Measurements from ENCODE around the gene SORL1.
A peak's percentile ranks its signal among the peaks of the same experiment; 100 is the strongest.

Gene SORL1

DNA sequence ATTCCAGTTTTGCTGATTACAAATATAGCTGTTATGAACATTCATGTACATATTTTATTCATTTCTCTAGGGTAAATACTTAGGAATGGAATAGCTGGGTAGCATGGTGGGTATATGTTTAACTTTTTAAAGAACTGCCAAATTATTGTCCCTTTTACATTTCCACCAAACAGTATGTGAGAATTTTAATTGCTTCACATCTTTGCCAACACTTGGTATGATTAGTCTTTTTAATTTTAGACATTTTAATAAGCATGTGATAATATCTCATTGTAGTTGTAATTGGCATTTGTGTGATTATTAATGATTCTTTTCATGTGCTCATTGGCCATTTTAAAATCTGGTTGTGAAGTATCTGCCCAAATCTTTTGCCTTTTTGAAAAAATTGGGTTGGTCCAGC is 73.3 kb downstream of the SORL1 start:
- TF ChIP-seq, protein P1, sequence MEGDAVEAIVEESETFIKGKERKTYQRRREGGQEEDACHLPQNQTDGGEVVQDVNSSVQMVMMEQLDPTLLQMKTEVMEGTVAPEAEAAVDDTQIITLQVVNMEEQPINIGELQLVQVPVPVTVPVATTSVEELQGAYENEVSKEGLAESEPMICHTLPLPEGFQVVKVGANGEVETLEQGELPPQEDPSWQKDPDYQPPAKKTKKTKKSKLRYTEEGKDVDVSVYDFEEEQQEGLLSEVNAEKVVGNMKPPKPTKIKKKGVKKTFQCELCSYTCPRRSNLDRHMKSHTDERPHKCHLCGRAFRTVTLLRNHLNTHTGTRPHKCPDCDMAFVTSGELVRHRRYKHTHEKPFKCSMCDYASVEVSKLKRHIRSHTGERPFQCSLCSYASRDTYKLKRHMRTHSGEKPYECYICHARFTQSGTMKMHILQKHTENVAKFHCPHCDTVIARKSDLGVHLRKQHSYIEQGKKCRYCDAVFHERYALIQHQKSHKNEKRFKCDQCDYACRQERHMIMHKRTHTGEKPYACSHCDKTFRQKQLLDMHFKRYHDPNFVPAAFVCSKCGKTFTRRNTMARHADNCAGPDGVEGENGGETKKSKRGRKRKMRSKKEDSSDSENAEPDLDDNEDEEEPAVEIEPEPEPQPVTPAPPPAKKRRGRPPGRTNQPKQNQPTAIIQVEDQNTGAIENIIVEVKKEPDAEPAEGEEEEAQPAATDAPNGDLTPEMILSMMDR (IDR thresholded peaks at IDR 0.05): no peak
- DNase-seq (ENCODE audit: low spot score): no peak
- Histone ChIP-seq H3K4me3 (no peak overlapping the region), H3K27ac (no peak overlapping the region)

DNA sequence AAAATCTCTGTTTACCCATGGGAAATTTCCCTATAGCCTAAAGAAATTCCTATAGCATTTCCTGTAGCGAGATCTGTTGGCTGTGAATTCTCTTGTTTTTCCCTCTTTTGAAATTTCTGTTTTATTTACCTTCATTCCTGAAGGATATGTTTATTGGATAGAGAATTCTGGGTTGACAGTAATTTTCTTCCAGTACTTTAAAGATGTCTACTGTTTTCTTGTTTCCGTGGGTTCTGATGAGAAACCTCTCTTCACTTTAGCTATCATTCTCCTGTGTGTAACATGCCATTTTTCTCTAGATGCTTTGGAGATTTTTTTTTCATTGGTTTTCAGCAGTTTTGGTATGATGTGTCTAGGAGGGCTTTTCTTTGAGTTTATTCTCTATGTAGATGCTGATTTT is 78.1 kb downstream of the SORL1 start:
- no peak for DNase-seq (ENCODE audit: low spot score)
- H3K27ac ChIP-seq: no peak overlapping the region
- no peak overlapping the region for H3K4me3 ChIP-seq
- TF ChIP-seq, protein P1 (IDR thresholded peaks at IDR 0.05): no peak

DNA sequence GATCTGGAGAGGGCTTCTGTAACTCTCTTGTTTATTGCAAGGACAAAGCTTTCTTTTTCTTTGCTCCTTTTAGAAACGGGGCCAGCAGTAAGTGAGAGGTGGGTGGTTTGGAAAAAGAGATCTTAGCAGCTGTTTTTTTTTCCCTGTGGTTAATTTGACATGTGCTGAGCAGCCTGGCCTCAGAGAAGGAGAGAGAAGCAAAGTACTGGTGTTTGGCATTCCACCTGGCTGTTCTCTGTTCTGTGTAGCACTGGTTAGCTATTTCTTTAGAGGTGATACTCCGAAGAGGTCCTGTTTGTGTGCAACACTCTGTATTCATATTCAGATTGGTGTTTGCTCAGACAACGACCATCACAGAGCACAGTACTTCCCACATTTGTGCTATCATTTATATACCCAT is 81.5 kb downstream of the SORL1 start:
- Histone ChIP-seq H3K27ac (no peak overlapping the region), H3K4me3 (no peak overlapping the region)
- TF ChIP-seq, protein P1 (IDR thresholded peaks at IDR 0.05): no peak
- DNase-seq (ENCODE audit: low spot score): no peak

DNA sequence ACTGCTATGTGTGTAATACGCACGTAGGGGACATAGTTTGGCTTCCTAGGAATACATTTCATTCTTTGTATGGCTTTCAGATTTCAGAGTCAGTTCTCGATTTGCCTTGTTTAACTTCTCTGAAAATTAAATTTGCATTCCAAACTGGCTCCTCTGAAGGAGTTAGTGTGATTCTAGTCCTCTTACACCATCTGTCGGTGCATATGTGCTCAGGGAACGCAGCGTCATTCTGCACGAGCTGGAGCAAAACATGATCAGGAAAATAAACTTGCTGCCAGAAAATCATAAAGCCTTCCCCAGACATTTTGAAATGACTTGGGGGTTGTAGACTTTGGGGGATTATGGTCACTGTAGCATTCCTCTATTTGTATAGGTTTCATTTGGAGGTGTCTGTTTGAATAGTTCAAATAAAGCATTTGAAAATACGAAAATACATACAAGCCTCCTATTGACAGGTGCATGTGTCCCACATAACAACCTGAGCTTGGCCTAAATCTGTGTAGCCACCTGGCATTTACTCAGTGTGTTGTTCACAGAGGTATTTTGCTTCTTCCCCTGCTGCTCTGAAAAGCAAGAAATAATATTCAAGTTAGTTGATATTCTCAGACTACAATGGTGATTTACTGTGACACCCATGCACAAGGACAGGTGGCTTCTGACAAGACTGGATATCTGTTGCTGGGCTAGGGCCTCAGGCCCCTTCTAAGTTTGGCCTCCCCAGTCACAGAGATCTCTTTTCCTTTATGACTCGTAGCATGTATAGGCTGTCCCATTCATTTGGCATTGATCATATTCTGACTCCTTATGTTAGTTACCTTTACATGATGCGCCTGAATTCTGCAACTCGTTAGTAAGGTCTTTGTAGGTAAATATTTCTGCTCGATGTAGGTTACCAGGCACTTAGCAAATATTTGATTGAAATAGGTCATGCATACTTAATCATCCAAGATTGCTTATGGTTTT is 82.3 kb downstream of the SORL1 start:
- no peak overlapping the region for H3K27ac ChIP-seq
- no peak overlapping the region for H3K4me3 ChIP-seq
- TF ChIP-seq, protein P1 (IDR thresholded peaks at IDR 0.05): peak; percentile 30
- no peak for DNase-seq (ENCODE audit: low spot score)

DNA sequence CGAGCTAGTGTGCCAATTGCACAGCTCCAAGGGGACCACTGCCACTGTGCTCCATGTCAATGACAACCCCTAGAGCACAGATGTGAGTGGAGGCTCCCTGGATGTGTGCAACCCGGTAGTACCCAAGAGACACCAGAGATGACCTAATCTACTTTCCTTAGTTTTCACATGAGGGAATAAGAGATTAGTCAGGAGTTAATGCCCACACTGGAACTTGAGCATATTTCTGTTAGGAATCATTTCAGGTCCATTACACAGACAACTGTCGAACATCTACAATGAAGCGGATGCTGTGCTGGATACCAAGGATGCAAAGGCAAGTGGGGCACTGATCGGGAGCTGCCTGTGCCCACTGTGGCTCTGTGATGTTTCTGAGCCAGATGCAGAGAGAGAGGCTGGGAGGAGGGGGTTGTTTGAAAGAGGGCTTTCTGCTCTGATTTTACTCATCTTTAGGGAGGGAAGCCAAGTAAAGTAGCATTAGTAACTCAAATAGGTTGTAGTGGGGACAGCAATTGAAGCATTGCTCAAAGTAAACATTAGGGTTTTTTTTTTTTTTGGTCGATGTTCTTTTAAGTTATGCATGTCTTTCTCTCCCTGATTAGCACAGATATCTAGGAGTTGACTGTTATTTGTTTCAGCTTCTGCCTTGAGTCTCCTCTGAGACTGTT is 83.1 kb downstream of the SORL1 start:
- Histone ChIP-seq H3K27ac (no peak overlapping the region), H3K4me3 (no peak overlapping the region)
- no peak for DNase-seq (ENCODE audit: low spot score)
- TF ChIP-seq, protein P1 (IDR thresholded peaks at IDR 0.05): no peak

DNA sequence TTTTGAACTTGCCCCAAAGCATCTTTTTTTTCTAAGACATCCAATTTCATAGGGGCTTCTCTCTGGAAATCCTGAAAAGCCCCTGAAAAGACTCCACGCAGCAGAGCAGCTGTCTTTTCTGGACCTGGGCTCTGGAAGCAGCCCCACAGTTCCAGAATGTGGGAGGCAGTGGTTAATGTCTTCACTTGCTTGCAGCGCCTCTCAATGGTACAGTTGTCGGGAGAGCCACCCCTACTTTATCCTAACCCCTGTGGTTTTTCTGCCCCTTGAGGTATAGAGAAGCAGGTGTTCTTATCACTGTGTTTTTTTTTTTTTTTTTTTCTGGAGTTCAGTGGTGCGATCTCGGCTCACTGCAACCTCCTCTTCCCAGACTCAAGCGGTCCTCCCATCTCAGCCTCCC is 84.0 kb downstream of the SORL1 start:
- Histone ChIP-seq H3K4me3 (no peak overlapping the region), H3K27ac (no peak overlapping the region)
- TF ChIP-seq, protein P1 (IDR thresholded peaks at IDR 0.05): no peak
- DNase-seq (ENCODE audit: low spot score): no peak
